Suprapubic skin (tissue), 4 donors: ENCODE data around the gene FUT3. TPM values are rescaled to one million over a fixed set of nuclear protein-coding genes. Genes with fewer than 3 reads are reported as not detected.

ENCODE experiments used
- DNase-seq, 2 donors: peaks; one replicate each; pipeline ENCODE4 v3.0.0-alpha.2; 2019; ENCODE audit warnings: low spot score in 2 of 2
- H3K27ac ChIP-seq: fragments of 200-600 bp; sonication (generic); one replicate; pipeline ENCODE4 v1.5.1; 2019
- H3K27me3 ChIP-seq: fragments of 200-600 bp; sonication (generic); one replicate; pipeline ENCODE4 v1.5.1; 2019
- H3K36me3 ChIP-seq: fragments of 200-600 bp; sonication (generic); one replicate; pipeline ENCODE4 v1.5.1; 2019
- H3K4me1 ChIP-seq: fragments of 200-600 bp; sonication (generic); one replicate; pipeline ENCODE4 v1.5.1; 2019
- H3K4me3 ChIP-seq: fragments of 200-600 bp; sonication (generic); one replicate; pipeline ENCODE4 v1.5.1; 2019; ENCODE audit warnings: mild to moderate bottlenecking
- H3K9me3 ChIP-seq: fragments of 200-600 bp; sonication (generic); one replicate; pipeline ENCODE4 v1.5.1; 2019
- EP300 ChIP-seq: sonication (generic); formaldehyde crosslinking; IDR thresholded peaks from one replicate; pipeline ENCODE4 v1.6.1; 2017; ENCODE audit warnings: antibody characterized with exemption
- POLR2A ChIP-seq, 2 donors: fragments of 450-650 bp; IDR thresholded peaks; one replicate each; pipeline ENCODE4 v1.6.1; 2017; ENCODE audit warnings: antibody characterized with exemption in 2 of 2, mild to moderate bottlenecking in 2 of 2, moderate library complexity in 2 of 2
- POLR2AphosphoS5 ChIP-seq, 3 donors: sonication (generic); formaldehyde crosslinking; IDR thresholded peaks; one replicate each; pipeline ENCODE4 v1.6.1; 2017; ENCODE audit warnings: antibody characterized with exemption in 3 of 3
- WGBS: methylation state at CpG from one replicate; pipeline ENCODE4 v1.1.5; 2018; 5-methylcytosine and 5-hydroxymethylcytosine counted together
- total RNA-seq, 4 donors: library from RNA; depleted of rRNA; stranded (reverse); fragments of >200 nt; gene quantifications; one replicate each; pipeline ENCODE4 v1.1.0, GENCODE V29; 2016
- TF ChIP-seq, protein P1 (sequence below), 2 donors: fragments of 200-600 bp in 1 of 2; fragments of 450-650 bp in 1 of 2; sonication (generic) in 1 of 2; IDR thresholded peaks; one replicate each; pipeline ENCODE4 v1.5.1; 2016 to 2019; ENCODE audit warnings: antibody characterized with exemption in 2 of 2, mild to moderate bottlenecking in 1 of 2, moderate library complexity in 1 of 2

Gene FUT3
- total RNA-seq, 4 donors from 2014 or later, result 0.93 to 3.6 (median 1.4) TPM

DNA sequence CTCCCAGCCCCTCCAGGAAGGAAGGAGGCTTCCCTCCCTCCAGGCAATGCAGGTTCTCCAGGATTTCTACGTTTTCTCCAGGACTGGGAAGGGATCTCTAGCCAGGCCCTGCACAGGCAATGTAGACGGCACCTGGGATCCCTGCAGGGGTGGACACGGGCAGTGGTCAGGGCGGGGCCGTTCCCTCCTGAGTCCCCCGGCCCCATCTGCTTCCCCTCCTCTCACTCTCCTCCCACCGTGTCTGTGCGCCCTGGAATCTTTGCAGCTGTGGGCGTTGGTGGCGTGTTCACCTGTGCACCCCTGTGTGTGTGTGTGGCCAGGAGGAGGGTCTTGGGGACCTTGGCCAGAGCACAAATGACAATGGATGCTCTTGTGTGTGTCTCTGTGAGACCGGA, 36.4 kb downstream of the FUT3 start:
- H3K27me3 ChIP-seq, result peaks cover 4% of the 10 kb centered on the region
- H3K4me1 ChIP-seq, result peaks cover 8% of the 10 kb centered on the region
- no peak for DNase-seq
- H3K36me3 ChIP-seq, result no peaks in the 10 kb centered on the region
- no peaks in the 10 kb centered on the region for H3K9me3 ChIP-seq
- TF ChIP-seq EP300, result no peak
- TF ChIP-seq POLR2AphosphoS5 (IDR thresholded peaks at IDR 0.05), result no peak
- no peak for TF ChIP-seq POLR2A (IDR thresholded peaks at IDR 0.05)
- TF ChIP-seq, protein P1, sequence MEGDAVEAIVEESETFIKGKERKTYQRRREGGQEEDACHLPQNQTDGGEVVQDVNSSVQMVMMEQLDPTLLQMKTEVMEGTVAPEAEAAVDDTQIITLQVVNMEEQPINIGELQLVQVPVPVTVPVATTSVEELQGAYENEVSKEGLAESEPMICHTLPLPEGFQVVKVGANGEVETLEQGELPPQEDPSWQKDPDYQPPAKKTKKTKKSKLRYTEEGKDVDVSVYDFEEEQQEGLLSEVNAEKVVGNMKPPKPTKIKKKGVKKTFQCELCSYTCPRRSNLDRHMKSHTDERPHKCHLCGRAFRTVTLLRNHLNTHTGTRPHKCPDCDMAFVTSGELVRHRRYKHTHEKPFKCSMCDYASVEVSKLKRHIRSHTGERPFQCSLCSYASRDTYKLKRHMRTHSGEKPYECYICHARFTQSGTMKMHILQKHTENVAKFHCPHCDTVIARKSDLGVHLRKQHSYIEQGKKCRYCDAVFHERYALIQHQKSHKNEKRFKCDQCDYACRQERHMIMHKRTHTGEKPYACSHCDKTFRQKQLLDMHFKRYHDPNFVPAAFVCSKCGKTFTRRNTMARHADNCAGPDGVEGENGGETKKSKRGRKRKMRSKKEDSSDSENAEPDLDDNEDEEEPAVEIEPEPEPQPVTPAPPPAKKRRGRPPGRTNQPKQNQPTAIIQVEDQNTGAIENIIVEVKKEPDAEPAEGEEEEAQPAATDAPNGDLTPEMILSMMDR (IDR thresholded peaks at IDR 0.05), result no peak
- no peak overlapping the region for H3K4me3 ChIP-seq
- peak overlapping the region; percentile 53 for H3K27ac ChIP-seq
- WGBS, result 34% methylated on average over 11 of the region's 11 CpGs

DNA sequence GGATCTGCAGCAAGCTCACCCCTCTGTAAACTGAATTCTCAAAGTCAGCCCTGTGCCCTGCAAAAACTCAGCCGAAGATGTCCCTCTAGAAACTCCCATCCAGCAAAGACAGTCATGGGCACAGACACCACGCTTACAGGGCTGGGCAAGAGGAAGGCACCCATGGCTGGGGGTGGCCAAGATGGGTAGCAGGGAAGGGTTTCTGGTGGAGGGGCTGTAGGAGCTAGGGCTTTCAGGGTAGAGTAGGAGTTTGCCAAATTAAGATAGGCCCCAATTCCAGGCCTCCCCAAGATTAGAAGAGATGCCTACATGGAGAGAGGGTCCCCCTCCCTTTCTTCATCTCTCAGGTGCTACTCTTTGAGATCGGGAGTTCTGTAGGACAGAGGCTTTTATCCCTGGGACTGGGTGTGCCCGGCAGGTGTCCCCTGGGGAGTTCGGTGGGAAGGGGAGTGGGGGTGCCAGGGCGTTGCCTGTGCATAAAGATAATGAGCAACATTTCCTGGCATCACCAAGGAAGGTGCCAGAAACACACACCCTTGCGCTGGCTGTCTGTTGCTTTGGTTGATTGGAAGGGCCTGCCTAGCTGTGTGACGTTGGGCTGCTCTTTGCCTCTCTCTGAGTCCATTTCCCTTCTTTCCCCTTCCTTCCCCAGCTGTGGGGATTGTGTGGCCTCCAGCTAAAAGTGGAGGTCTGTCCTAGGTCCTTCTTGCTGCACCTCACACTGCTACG, 37.0 kb downstream of the FUT3 start:
- DNase-seq, result no peak
- Histone ChIP-seq H3K27me3 (peaks cover 2% of the 10 kb centered on the region), H3K36me3 (no peaks in the 10 kb centered on the region), H3K9me3 (no peaks in the 10 kb centered on the region), H3K27ac (peak overlapping the region; percentile 53), H3K4me1 (peaks cover 8% of the 10 kb centered on the region), H3K4me3 (no peak overlapping the region)
- TF ChIP-seq, protein P1 (IDR thresholded peaks at IDR 0.05), result no peak
- TF ChIP-seq POLR2A (IDR thresholded peaks at IDR 0.05) (no peak), EP300 (no peak)
- 60% methylated on average over 6 of the region's 9 CpGs for WGBS

DNA sequence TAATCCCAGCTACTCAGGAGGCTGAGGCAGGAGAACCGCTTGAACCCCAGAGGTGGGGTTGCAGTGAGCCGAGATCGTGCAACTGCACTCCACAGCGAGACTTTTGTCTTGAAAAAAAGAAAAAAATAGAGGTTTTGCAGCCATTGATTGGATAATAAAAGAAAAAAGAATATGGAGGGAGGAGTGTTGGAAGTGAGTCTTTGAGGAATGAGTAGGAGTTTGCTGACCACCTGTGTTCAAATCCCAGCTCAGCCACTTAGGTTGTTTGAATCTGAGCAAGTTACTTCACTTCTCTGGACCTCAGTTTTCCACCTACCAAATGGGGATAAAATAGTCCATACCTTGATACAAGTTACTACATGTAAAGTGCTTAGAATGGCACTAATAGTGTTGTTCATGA, 40.1 kb downstream of the FUT3 start:
- no peak for DNase-seq
- 93% methylated on average over 4 of the region's 4 CpGs for WGBS
- Histone ChIP-seq H3K4me1 (peaks cover 8% of the 10 kb centered on the region), H3K4me3 (no peak overlapping the region), H3K9me3 (no peaks in the 10 kb centered on the region), H3K36me3 (no peaks in the 10 kb centered on the region), H3K27me3 (no peaks in the 10 kb centered on the region), H3K27ac (no peak overlapping the region)
- TF ChIP-seq EP300, result no peak
- TF ChIP-seq POLR2AphosphoS5 (IDR thresholded peaks at IDR 0.05), result no peak
- TF ChIP-seq POLR2A (IDR thresholded peaks at IDR 0.05), result no peak
- TF ChIP-seq, protein P1 (IDR thresholded peaks at IDR 0.05), result no peak

DNA sequence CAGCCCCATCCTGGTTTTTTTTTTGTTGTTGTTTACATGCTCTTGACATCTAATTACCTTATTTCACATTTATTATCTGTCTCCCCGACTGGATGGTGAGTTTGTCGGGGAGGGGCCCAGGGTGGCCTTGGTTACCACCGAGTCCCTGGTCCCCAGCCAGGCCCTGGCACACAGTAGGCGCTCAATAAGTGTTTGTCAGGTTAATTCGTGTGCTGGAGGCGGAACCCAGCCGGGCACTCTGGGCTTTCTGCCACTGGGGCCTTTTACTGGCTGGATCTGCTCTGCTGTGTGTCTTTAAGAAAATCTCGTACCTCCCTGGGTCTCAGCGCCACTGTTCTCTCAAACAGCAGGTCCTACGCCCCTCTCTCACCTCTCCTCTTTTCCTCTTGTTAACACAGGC, 41.8 kb downstream of the FUT3 start:
- Histone ChIP-seq H3K27me3 (peaks cover 7% of the 10 kb centered on the region), H3K4me1 (peaks cover 8% of the 10 kb centered on the region), H3K36me3 (no peaks in the 10 kb centered on the region), H3K27ac (no peak overlapping the region), H3K9me3 (no peaks in the 10 kb centered on the region), H3K4me3 (no peak overlapping the region)
- TF ChIP-seq EP300 (no peak), POLR2AphosphoS5 (IDR thresholded peaks at IDR 0.05) (no peak), POLR2A (IDR thresholded peaks at IDR 0.05) (no peak)
- TF ChIP-seq, protein P1 (IDR thresholded peaks at IDR 0.05), result no peak
- WGBS, result 76% methylated on average over 10 of the region's 10 CpGs
- no peak for DNase-seq

DNA sequence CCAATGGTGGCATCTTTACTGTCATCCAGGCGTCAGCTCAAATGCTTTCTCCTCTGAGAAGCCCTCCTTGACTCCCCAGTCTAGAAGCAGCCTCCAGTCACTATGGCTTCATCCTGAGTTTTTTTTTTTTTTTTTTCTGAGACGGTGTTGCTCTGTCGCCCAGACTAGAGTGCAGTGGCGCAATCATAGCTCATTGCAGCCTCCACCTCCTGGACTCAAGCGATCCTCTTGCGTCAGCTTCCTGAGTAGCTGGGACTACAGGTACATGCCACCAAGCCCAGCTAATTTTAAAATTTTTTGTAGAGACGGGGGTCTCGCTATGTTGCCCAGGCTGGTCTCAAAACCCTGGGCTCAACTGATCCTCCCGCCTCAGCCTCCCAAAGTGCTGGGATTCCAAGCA, 42.2 kb downstream of the FUT3 start:
- Histone ChIP-seq H3K4me3 (no peak overlapping the region), H3K9me3 (no peaks in the 10 kb centered on the region), H3K4me1 (peaks cover 12% of the 10 kb centered on the region), H3K36me3 (no peaks in the 10 kb centered on the region), H3K27me3 (peaks cover 8% of the 10 kb centered on the region), H3K27ac (no peak overlapping the region)
- TF ChIP-seq, protein P1 (IDR thresholded peaks at IDR 0.05), result no peak
- TF ChIP-seq POLR2AphosphoS5 (IDR thresholded peaks at IDR 0.05), result no peak
- 74% methylated on average over 9 of the region's 9 CpGs for WGBS
- DNase-seq, result no peak
